Mesenchymal stem cell (in vitro differentiated cells and primary cell): ENCODE data around the gene RUSC2.

Experiments
- DNase-seq: peaks from one replicate; pipeline ENCODE4 v3.0.0-alpha.2; 2013
- H2AFZ ChIP-seq: one replicate; pipeline ENCODE4 v1.6.1; 2013; ENCODE audit warnings: low read depth, mild to moderate bottlenecking, control low read depth, inconsistent platforms, low read length, moderate library complexity
- H2AK5ac ChIP-seq: 2 replicates; pipeline ENCODE4 v1.6.1; 2013; ENCODE audit warnings: low read length, moderate library complexity, mild to moderate bottlenecking, inconsistent platforms; ENCODE audit not compliant: severe bottlenecking
- H2BK120ac ChIP-seq: one replicate; pipeline ENCODE4 v1.6.1; 2013; ENCODE audit warnings: low read depth, mild to moderate bottlenecking, inconsistent platforms, low read length, moderate library complexity
- H2BK12ac ChIP-seq, 2 experiments: one replicate each; pipeline ENCODE4 v1.6.1; 2013; ENCODE audit warnings: inconsistent platforms in 2 of 2, low read length in 2 of 2, mild to moderate bottlenecking in 2 of 2, moderate library complexity in 2 of 2, control low read depth in 1 of 2
- H2BK15ac ChIP-seq: one replicate; pipeline ENCODE4 v1.6.1; 2013; ENCODE audit warnings: mild to moderate bottlenecking, low read depth, inconsistent platforms; ENCODE audit not compliant: poor library complexity, severe bottlenecking
- H2BK5ac ChIP-seq: 2 replicates; pipeline ENCODE4 v1.6.1; 2013; ENCODE audit warnings: low read depth, mild to moderate bottlenecking, low read length, control low read depth, inconsistent platforms; ENCODE audit not compliant: poor library complexity, severe bottlenecking
- H3K14ac ChIP-seq, 2 experiments: one replicate each; pipeline ENCODE4 v1.6.1; 2013; ENCODE audit warnings: inconsistent platforms in 2 of 2, low read length in 2 of 2, control low read depth in 1 of 2, mild to moderate bottlenecking in 1 of 2, moderate library complexity in 1 of 2
- H3K18ac ChIP-seq, 2 experiments: one replicate each; pipeline ENCODE4 v1.6.1; 2013; ENCODE audit warnings: inconsistent platforms in 2 of 2, low read length in 2 of 2, control low read depth in 1 of 2, low read depth in 1 of 2, mild to moderate bottlenecking in 1 of 2
- H3K23ac ChIP-seq, 2 experiments: one replicate each; pipeline ENCODE4 v1.6.1; 2013; ENCODE audit warnings: inconsistent platforms in 2 of 2, low read length in 2 of 2, mild to moderate bottlenecking in 2 of 2, moderate library complexity in 2 of 2, control low read depth in 1 of 2
- H3K27ac ChIP-seq: 2 replicates; pipeline ENCODE4 v1.5.1; 2013; ENCODE audit warnings: mild to moderate bottlenecking, moderate library complexity, low read length, control low read depth, inconsistent platforms; ENCODE audit not compliant: poor library complexity, severe bottlenecking
- H3K27me3 ChIP-seq, 2 experiments: 2 replicates each; pipeline versions ENCODE4 v1.6.1 to v1.7.0; 2013; ENCODE audit warnings: low read length in 2 of 2, mild to moderate bottlenecking in 2 of 2, moderate library complexity in 2 of 2, control low read depth in 1 of 2, inconsistent platforms in 1 of 2; ENCODE audit not compliant: control insufficient read depth in 1 of 2, insufficient read depth in 1 of 2
- H3K36me3 ChIP-seq, 2 experiments: 2 replicates each; pipeline versions ENCODE4 v1.6.1 to v1.7.0; 2013; ENCODE audit warnings: low read length in 2 of 2, control low read depth in 1 of 2, inconsistent platforms in 1 of 2, low read depth in 1 of 2, mild to moderate bottlenecking in 1 of 2; ENCODE audit not compliant: insufficient read depth in 2 of 2, control insufficient read depth in 1 of 2
- H3K4ac ChIP-seq, 2 experiments: one replicate each; pipeline ENCODE4 v1.6.1; 2013; ENCODE audit warnings: inconsistent platforms in 2 of 2, low read length in 2 of 2, mild to moderate bottlenecking in 2 of 2, moderate library complexity in 2 of 2, control low read depth in 1 of 2, low read depth in 1 of 2
- H3K4me1 ChIP-seq: 2 replicates; pipeline ENCODE4 v1.6.1; 2013; ENCODE audit warnings: low read depth, low read length, control low read depth; ENCODE audit not compliant: control insufficient read depth, insufficient read depth
- H3K4me2 ChIP-seq: 2 replicates; pipeline ENCODE4 v1.6.1; 2013; ENCODE audit warnings: low read length, mild to moderate bottlenecking, inconsistent platforms; ENCODE audit not compliant: poor library complexity, severe bottlenecking
- H3K4me3 ChIP-seq, 2 experiments: 2 replicates each; pipeline versions ENCODE4 v1.5.1 to v1.7.0; 2013; ENCODE audit warnings: low read length in 2 of 2, mild to moderate bottlenecking in 2 of 2, control low read depth in 1 of 2, low read depth in 1 of 2; ENCODE audit not compliant: insufficient read depth in 1 of 2
- H3K79me1 ChIP-seq: replicated peaks from 2 replicates; pipeline ENCODE4 v1.6.1; 2013; ENCODE audit warnings: mild to moderate bottlenecking, control low read depth, low read length, inconsistent platforms; ENCODE audit not compliant: poor library complexity, severe bottlenecking
- H3K9ac ChIP-seq: 2 replicates; pipeline ENCODE4 v1.7.0; 2013; ENCODE audit warnings: mild to moderate bottlenecking, low read length, moderate library complexity
- H3K9me3 ChIP-seq: 2 replicates; pipeline ENCODE4 v1.7.0; 2013; ENCODE audit warnings: mild to moderate bottlenecking, low read length; ENCODE audit not compliant: control insufficient read depth
- H4K8ac ChIP-seq: one replicate; pipeline ENCODE4 v1.6.1; 2013; ENCODE audit warnings: inconsistent platforms, mild to moderate bottlenecking, low read length, moderate library complexity
- H4K91ac ChIP-seq: one replicate; pipeline ENCODE4 v1.6.1; 2013; ENCODE audit warnings: mild to moderate bottlenecking, low read length, inconsistent platforms
- WGBS: methylation state at CpG from one replicate; pipeline ENCODE4 v1.1.7; 2013; ENCODE audit warnings: mixed read lengths; 5-methylcytosine and 5-hydroxymethylcytosine counted together

RUSC2 gene

GRCh38 chr9:35488566-35489312 lies 1.2 kb upstream of the RUSC2 start:
- peak overlapping the region; percentile 97 to 98 for H3K18ac ChIP-seq
- no peaks in the 10 kb centered on the region for H3K9me3 ChIP-seq
- H3K23ac ChIP-seq: peak overlapping the region in 1 of 2 experiments; percentile 21
- H3K4me3 ChIP-seq: peak overlapping the region in 1 of 2 experiments; percentile 86
- no peak for DNase-seq
- no peak overlapping the region for H3K14ac ChIP-seq
- no peak overlapping the region for H2BK15ac ChIP-seq
- peak overlapping the region; percentile 92 for H4K8ac ChIP-seq
- peaks cover 0 to 3% of the 10 kb centered on the region in 2 experiments for H3K36me3 ChIP-seq
- peak overlapping the region; percentile 98 for H3K27ac ChIP-seq
- H2AFZ ChIP-seq: peak overlapping the region; percentile 60
- WGBS: 62% methylated on average over 9 of the region's 10 CpGs
- no peak overlapping the region for H2BK5ac ChIP-seq
- peak overlapping the region; percentile 97 for H3K9ac ChIP-seq
- H2AK5ac ChIP-seq: peak overlapping the region; percentile 74
- peaks cover 3% of the 10 kb centered on the region for H3K79me1 ChIP-seq
- H3K27me3 ChIP-seq: no peaks in the 10 kb centered on the region
- H2BK12ac ChIP-seq: peak overlapping the region; percentile 67 to 84
- H3K4me1 ChIP-seq: peaks cover 8% of the 10 kb centered on the region
- H3K4ac ChIP-seq: peak overlapping the region; percentile 84 to 91
- peak overlapping the region; percentile 91 for H4K91ac ChIP-seq
- no peak overlapping the region for H2BK120ac ChIP-seq
- H3K4me2 ChIP-seq: peak overlapping the region; percentile 78

GRCh38 chr9:35490155-35490909 lies 421 bp downstream of the RUSC2 start:
- H2BK5ac ChIP-seq: peak overlapping the region; percentile 94
- peak overlapping the region; percentile 90 for H2AFZ ChIP-seq
- peak overlapping the region; percentile 37 for H2BK120ac ChIP-seq
- H2BK15ac ChIP-seq: peak overlapping the region; percentile 90
- peak overlapping the region in 1 of 2 experiments; percentile 90 for H3K23ac ChIP-seq
- peak overlapping the region; percentile 14 to 29 for H2BK12ac ChIP-seq
- peak overlapping the region; percentile 97 for H3K9ac ChIP-seq
- peak overlapping the region; percentile 78 for H3K4me2 ChIP-seq
- H4K91ac ChIP-seq: peak overlapping the region; percentile 55
- WGBS: 2% methylated on average over 43 of the region's 44 CpGs
- peak overlapping the region; percentile 56 for H4K8ac ChIP-seq
- peaks cover 0 to 3% of the 10 kb centered on the region in 2 experiments for H3K36me3 ChIP-seq
- H3K18ac ChIP-seq: peak overlapping the region; percentile 71 to 97
- H3K27ac ChIP-seq: peak overlapping the region; percentile 82
- H3K14ac ChIP-seq: peak overlapping the region in 1 of 2 experiments; percentile 73
- peak overlapping the region; percentile 76 to 86 for H3K4me3 ChIP-seq
- peak overlapping the region; percentile 27 for H2AK5ac ChIP-seq
- peaks cover 8% of the 10 kb centered on the region for H3K4me1 ChIP-seq
- peaks cover 3% of the 10 kb centered on the region for H3K79me1 ChIP-seq
- DNase-seq: no peak
- H3K4ac ChIP-seq: peak overlapping the region; percentile 45 to 67
- H3K27me3 ChIP-seq: no peaks in the 10 kb centered on the region
- H3K9me3 ChIP-seq: no peaks in the 10 kb centered on the region

GRCh38 chr9:35490910-35491465 lies 1.1 kb downstream of the RUSC2 start:
- Histone ChIP-seq H3K79me1 (peaks cover 5% of the 10 kb centered on the region), H2BK15ac (no peak overlapping the region), H3K4ac (peak overlapping the region in 1 of 2 experiments; percentile 45), H2BK12ac (peak overlapping the region; percentile 14 to 29), H3K4me1 (peaks cover 8% of the 10 kb centered on the region), H3K9me3 (no peaks in the 10 kb centered on the region), H3K9ac (peak overlapping the region; percentile 97), H3K27me3 (no peaks in the 10 kb centered on the region), H3K14ac (peak overlapping the region in 1 of 2 experiments; percentile 73), H2BK5ac (peak overlapping the region; percentile 94), H3K4me2 (peak overlapping the region; percentile 78), H4K8ac (peak overlapping the region; percentile 56), H2BK120ac (peak overlapping the region; percentile 9), H3K4me3 (peak overlapping the region; percentile 76 to 86), H3K36me3 (peaks cover 1 to 6% of the 10 kb centered on the region in 2 experiments), H3K18ac (peak overlapping the region; percentile 58 to 97), H2AK5ac (peak overlapping the region; percentile 27), H4K91ac (peak overlapping the region; percentile 37), H2AFZ (no peak overlapping the region), H3K23ac (peak overlapping the region in 1 of 2 experiments; percentile 74), H3K27ac (peak overlapping the region; percentile 82)
- peak; percentile 64 for DNase-seq
- WGBS: 42% methylated on average over 12 of the region's 12 CpGs
